Testis (tissue), 3 donors: Measurements from ENCODE around the gene PCSK2. TPM values are rescaled to one million over a fixed set of nuclear protein-coding genes. Genes with fewer than 3 reads are reported as not detected.

Source experiments
- DNase-seq: peaks from one replicate; pipeline ENCODE4 v3.0.0-alpha.2; 2019
- H3K27ac ChIP-seq, 2 donors: fragments of 200-600 bp; sonication (generic); one replicate each; pipeline ENCODE4 v1.5.1; 2019
- H3K27me3 ChIP-seq: fragments of 200-600 bp; sonication (generic); one replicate; pipeline ENCODE4 v1.5.1; 2019
- H3K36me3 ChIP-seq: fragments of 200-600 bp; sonication (generic); one replicate; pipeline ENCODE4 v1.5.1; 2017; ENCODE audit warnings: low read depth; ENCODE audit errors: missing control alignments
- H3K4me1 ChIP-seq: fragments of 200-600 bp; sonication (generic); one replicate; pipeline ENCODE4 v1.5.1; 2019
- H3K4me3 ChIP-seq, 2 donors: fragments of 200-600 bp; sonication (generic); one replicate each; pipeline ENCODE4 v1.5.1; 2017 to 2019
- H3K9me3 ChIP-seq: fragments of 200-600 bp; sonication (generic); one replicate; pipeline ENCODE4 v1.5.1; 2017
- CTCF ChIP-seq, 3 experiments: fragments of 450-650 bp in 2 of 3; fragments of 200-600 bp in 1 of 3; sonication (generic) in 1 of 3; IDR thresholded peaks; one replicate each; pipeline ENCODE4 v1.5.1; 2016 to 2019; ENCODE audit warnings: antibody characterized with exemption in 3 of 3, mild to moderate bottlenecking in 2 of 3, moderate library complexity in 1 of 3
- POLR2A ChIP-seq: fragments of 450-650 bp; IDR thresholded peaks from one replicate; pipeline ENCODE4 v1.6.1; 2017; ENCODE audit warnings: antibody characterized with exemption, mild to moderate bottlenecking, moderate library complexity
- WGBS, 2 donors: methylation state at CpG; one replicate each; pipeline ENCODE4 v1.1.5; 2018; 5-methylcytosine and 5-hydroxymethylcytosine counted together
- intact Hi-C: fragments of 100-400 bp; cut with DNase I; formaldehyde crosslinking; loops from one replicate; pipeline ENCODE4 v1.15.1; 2023; ENCODE audit warnings: low total_unique reads
- polyA plus RNA-seq: library from polyadenylated mRNA; stranded (reverse); fragments of 350-450 nt; fragmentation: Illumina TruSeq; extraction: RNeasy Lipid Tissue Mini Kit (QIAGEN cat#74804); gene quantifications from one replicate; pipeline ENCODE4 v1.2.3, GENCODE V29; 2014; ENCODE audit warnings: low read depth, low replicate concordance; ENCODE audit not compliant: insufficient read depth
- total RNA-seq, 2 donors: library from RNA; depleted of rRNA; stranded (reverse); fragments of >200 nt; gene quantifications; one replicate each; pipeline ENCODE4 v1.2.3, GENCODE V29; 2016

PCSK2 gene
- total and polyA plus RNA-seq, 3 donors from 2014 or later: 5.1 to 40.5 (median 11.7) TPM

GRCh38 chr20:17233626-17234025 is 6.8 kb downstream of the PCSK2 start:
- DNase-seq: no peak
- no peaks in the 10 kb centered on the region for H3K9me3 ChIP-seq
- no peaks in the 10 kb centered on the region for H3K27me3 ChIP-seq
- H3K4me3 ChIP-seq: no peak overlapping the region
- no peaks in the 10 kb centered on the region for H3K36me3 ChIP-seq
- TF ChIP-seq POLR2A: no peak
- TF ChIP-seq CTCF (IDR thresholded peaks at IDR 0.05): no peak
- intact Hi-C loops: no loop called here
- no peak overlapping the region for H3K27ac ChIP-seq
- whole genome bisulfite sequencing, 2 donors: 84 to 86% methylated on average over 4 of the region's 4 CpGs
- H3K4me1 ChIP-seq: no peaks in the 10 kb centered on the region

- no peak for TF ChIP-seq CTCF (IDR thresholded peaks at IDR 0.05)
- no peak for TF ChIP-seq POLR2A
- Histone ChIP-seq H3K27me3 (no peaks in the 10 kb centered on the region), H3K4me1 (no peaks in the 10 kb centered on the region), H3K4me3 (no peak overlapping the region), H3K27ac (no peak overlapping the region), H3K9me3 (no peaks in the 10 kb centered on the region), H3K36me3 (no peaks in the 10 kb centered on the region)
- no peak for DNase-seq
- intact Hi-C loops: no loop called here
Measured at GRCh38 chr20:17236766-17237165, 9.9 kb downstream of the PCSK2 start.

GRCh38 chr20:17248224-17248623 is 21.4 kb downstream of the PCSK2 start:
- H3K27ac ChIP-seq: no peak overlapping the region
- no peaks in the 10 kb centered on the region for H3K36me3 ChIP-seq
- intact Hi-C loops: no loop called here
- H3K4me1 ChIP-seq: no peaks in the 10 kb centered on the region
- TF ChIP-seq POLR2A (no peak), CTCF (IDR thresholded peaks at IDR 0.05) (no peak)
- no peak overlapping the region for H3K4me3 ChIP-seq
- no peaks in the 10 kb centered on the region for H3K27me3 ChIP-seq
- H3K9me3 ChIP-seq: no peaks in the 10 kb centered on the region
- 75 to 80% methylated on average over 3 of the region's 3 CpGs for WGBS, 2 donors
- no peak for DNase-seq

GRCh38 chr20:17262786-17263185 is 35.9 kb downstream of the PCSK2 start:
- WGBS, 2 donors: 43 to 61% methylated on average over 3 of the region's 3 CpGs
- no peaks in the 10 kb centered on the region for H3K27me3 ChIP-seq
- intact Hi-C loops: no loop called here
- no peak overlapping the region for H3K27ac ChIP-seq
- DNase-seq: no peak
- H3K9me3 ChIP-seq: no peaks in the 10 kb centered on the region
- no peak overlapping the region for H3K4me3 ChIP-seq
- TF ChIP-seq CTCF (IDR thresholded peaks at IDR 0.05) (no peak), POLR2A (no peak)
- no peaks in the 10 kb centered on the region for H3K36me3 ChIP-seq
- H3K4me1 ChIP-seq: no peaks in the 10 kb centered on the region

GRCh38 chr20:17273717-17274116 is 46.9 kb downstream of the PCSK2 start:
- no peak for DNase-seq
- H3K4me1 ChIP-seq: no peaks in the 10 kb centered on the region
- H3K36me3 ChIP-seq: no peaks in the 10 kb centered on the region
- TF ChIP-seq POLR2A: no peak
- no peak for TF ChIP-seq CTCF (IDR thresholded peaks at IDR 0.05)
- no peak overlapping the region for H3K27ac ChIP-seq
- WGBS, 2 donors: 71 to 74% methylated on average over 3 of the region's 3 CpGs
- no peaks in the 10 kb centered on the region for H3K27me3 ChIP-seq
- H3K9me3 ChIP-seq: no peaks in the 10 kb centered on the region
- H3K4me3 ChIP-seq: no peak overlapping the region
- intact Hi-C loops: no loop called here
